ENCODE data around the gene CMC4. TPM values are rescaled to one million over a fixed set of nuclear protein-coding genes. Genes with fewer than 3 reads are reported as not detected.

The CMC4 gene
- total RNA-seq, 1 donor from 2014 or later = 6.1 TPM

- Mint-ChIP-seq H3K27ac (ENCODE audit: unreplicated experiment) (no peak overlapping the region), H3K27me3 (ENCODE audit: unreplicated experiment) (peaks cover 3% of the 10 kb centered on the region), H3K4me3 (ENCODE audit: unreplicated experiment) (no peak overlapping the region), H3K4me1 (ENCODE audit: unreplicated experiment) (no peaks in the 10 kb centered on the region), H3K9me3 (ENCODE audit: unreplicated experiment) (no peaks in the 10 kb centered on the region), H3K36me3 (ENCODE audit: low read depth, unreplicated experiment) (peaks cover 3% of the 10 kb centered on the region)
- DNase-seq (ENCODE audit: low spot score) = no peak
- TF ChIP-seq CTCF (IDR thresholded peaks at IDR 0.05; ENCODE audit: unreplicated experiment) = no peak
Measured at GRCh38 chrX:155046811-155047528, 24.0 kb downstream of the CMC4 start.

GRCh38 chrX:155046129-155046810, 24.7 kb downstream of the CMC4 start:
- no peak overlapping the region for H3K4me3 Mint-ChIP-seq (ENCODE audit: unreplicated experiment)
- no peak for DNase-seq (ENCODE audit: low spot score)
- TF ChIP-seq CTCF (IDR thresholded peaks at IDR 0.05; ENCODE audit: unreplicated experiment) = no peak
- no peaks in the 10 kb centered on the region for H3K4me1 Mint-ChIP-seq (ENCODE audit: unreplicated experiment)
- H3K36me3 Mint-ChIP-seq (ENCODE audit: low read depth, unreplicated experiment) = peaks cover 3% of the 10 kb centered on the region
- H3K27ac Mint-ChIP-seq (ENCODE audit: unreplicated experiment) = no peak overlapping the region
- H3K9me3 Mint-ChIP-seq (ENCODE audit: unreplicated experiment) = no peaks in the 10 kb centered on the region
- peaks cover 3% of the 10 kb centered on the region for H3K27me3 Mint-ChIP-seq (ENCODE audit: unreplicated experiment)

- Mint-ChIP-seq H3K27ac (ENCODE audit: unreplicated experiment) (no peak overlapping the region), H3K27me3 (ENCODE audit: unreplicated experiment) (no peaks in the 10 kb centered on the region), H3K4me1 (ENCODE audit: unreplicated experiment) (no peaks in the 10 kb centered on the region), H3K9me3 (ENCODE audit: unreplicated experiment) (no peaks in the 10 kb centered on the region), H3K36me3 (ENCODE audit: low read depth, unreplicated experiment) (peaks cover 14% of the 10 kb centered on the region), H3K4me3 (ENCODE audit: unreplicated experiment) (no peak overlapping the region)
- DNase-seq (ENCODE audit: low spot score) = no peak
- TF ChIP-seq CTCF (IDR thresholded peaks at IDR 0.05; ENCODE audit: unreplicated experiment) = no peak
Measured at GRCh38 chrX:155035688-155036087, 35.2 kb downstream of the CMC4 start.

- no peak overlapping the region for H3K27ac Mint-ChIP-seq (ENCODE audit: unreplicated experiment)
- H3K36me3 Mint-ChIP-seq (ENCODE audit: low read depth, unreplicated experiment) = peaks cover 14% of the 10 kb centered on the region
- no peak for TF ChIP-seq CTCF (IDR thresholded peaks at IDR 0.05; ENCODE audit: unreplicated experiment)
- no peak overlapping the region for H3K4me3 Mint-ChIP-seq (ENCODE audit: unreplicated experiment)
- no peaks in the 10 kb centered on the region for H3K4me1 Mint-ChIP-seq (ENCODE audit: unreplicated experiment)
- no peaks in the 10 kb centered on the region for H3K27me3 Mint-ChIP-seq (ENCODE audit: unreplicated experiment)
- H3K9me3 Mint-ChIP-seq (ENCODE audit: unreplicated experiment) = no peaks in the 10 kb centered on the region
- DNase-seq (ENCODE audit: low spot score) = no peak
Measured at GRCh38 chrX:155031657-155032056, 39.3 kb downstream of the CMC4 start.

- Mint-ChIP-seq H3K4me1 (ENCODE audit: unreplicated experiment) (no peaks in the 10 kb centered on the region), H3K9me3 (ENCODE audit: unreplicated experiment) (no peaks in the 10 kb centered on the region), H3K36me3 (ENCODE audit: low read depth, unreplicated experiment) (no peaks in the 10 kb centered on the region), H3K27ac (ENCODE audit: unreplicated experiment) (no peak overlapping the region), H3K4me3 (ENCODE audit: unreplicated experiment) (no peak overlapping the region), H3K27me3 (ENCODE audit: unreplicated experiment) (peaks cover 2% of the 10 kb centered on the region)
- no peak for TF ChIP-seq CTCF (IDR thresholded peaks at IDR 0.05; ENCODE audit: unreplicated experiment)
- no peak for DNase-seq (ENCODE audit: low spot score)
Measured at GRCh38 chrX:155028877-155029291, 42.1 kb downstream of the CMC4 start.

Measured in endothelial cell (in vitro differentiated cells).